WTC11 (cell line): ENCODE data around the gene NARS2. TPM values are rescaled to one million over a fixed set of nuclear protein-coding genes. Genes with fewer than 3 reads are reported as not detected.

Experiments
- ATAC-seq: fragments of 200-7000 bp; cut with Tn5 transposase; 2 replicates; pipeline ENCODE4 v1.10.0; 2021; ENCODE audit warnings: mild to moderate bottlenecking, moderate library complexity
- CTCF ChIA-PET: fragments of 300-600 bp; sonication (Branson Sonifier 250); formaldehyde crosslinking; loops from one replicate; lab custom pipeline; 2021; ENCODE audit warnings: antibody characterized with exemption; lab: Charles Lee
- POLR2A ChIA-PET: fragments of 350-600 bp; sonication (Branson Sonifier 250); formaldehyde crosslinking; loops from one replicate; lab custom pipeline; 2021; ENCODE audit warnings: antibody characterized with exemption; lab: Charles Lee
- DNase-seq: peaks from one replicate; pipeline ENCODE4 v3.0.0; 2021; ENCODE audit warnings: low spot score
- H3K27ac Mint-ChIP-seq: 2 replicates; pipeline ENCODE4 v1.8.0; 2021; ENCODE audit warnings: mixed read lengths
- H3K27me3 Mint-ChIP-seq: 2 replicates; pipeline ENCODE4 v1.8.0; 2021; ENCODE audit warnings: low read depth, mild to moderate bottlenecking, moderate library complexity, mixed read lengths
- H3K36me3 Mint-ChIP-seq: 2 replicates; pipeline ENCODE4 v1.8.0; 2021; ENCODE audit warnings: mixed read lengths
- H3K4me1 Mint-ChIP-seq: 2 replicates; pipeline ENCODE4 v1.8.0; 2022; ENCODE audit warnings: mixed read lengths
- H3K4me3 Mint-ChIP-seq: 2 replicates; pipeline ENCODE4 v1.8.0; 2021; ENCODE audit warnings: mild to moderate bottlenecking, moderate library complexity, mixed read lengths
- H3K9me3 Mint-ChIP-seq: 2 replicates; pipeline ENCODE4 v1.8.0; 2021; ENCODE audit warnings: mixed read lengths
- CREM ChIP-seq: sonication (generic); formaldehyde crosslinking; IDR thresholded peaks from 2 replicates; pipeline ENCODE4 v1.8.1; 2022; ENCODE audit warnings: mild to moderate bottlenecking, missing genetic modification reagents, moderate library complexity
- EMX1 ChIP-seq: fragments of 250-450 bp; sonication (Bioruptor Pico); IDR thresholded peaks from 2 replicates; pipeline ENCODE4 v1.8.0; 2021; ENCODE audit warnings: mild to moderate bottlenecking
- ESRRA ChIP-seq: sonication (generic); formaldehyde crosslinking; IDR thresholded peaks from 2 replicates; pipeline ENCODE4 v1.8.1; 2022; ENCODE audit warnings: mild to moderate bottlenecking, missing genetic modification reagents, borderline replicate concordance
- GABPB1 ChIP-seq: sonication (generic); formaldehyde crosslinking; IDR thresholded peaks from 2 replicates; pipeline ENCODE4 v1.8.1; 2023; ENCODE audit warnings: mild to moderate bottlenecking, missing genetic modification reagents
- HMGA2 ChIP-seq: fragments of 250-450 bp; sonication (Bioruptor Pico); IDR thresholded peaks from 2 replicates; pipeline ENCODE4 v1.4.0; 2021; ENCODE audit warnings: mild to moderate bottlenecking, moderate library complexity
- KAT7 ChIP-seq: sonication (generic); formaldehyde crosslinking; IDR thresholded peaks from 2 replicates; pipeline ENCODE4 v1.8.1; 2023; ENCODE audit warnings: missing genetic modification reagents, mild to moderate bottlenecking, borderline replicate concordance
- NR2C2 ChIP-seq: sonication (generic); formaldehyde crosslinking; IDR thresholded peaks from 2 replicates; pipeline ENCODE4 v1.8.0; 2022; ENCODE audit warnings: mild to moderate bottlenecking, missing genetic modification reagents
- OVOL2 ChIP-seq: fragments of 250-450 bp; sonication (Bioruptor Pico); IDR thresholded peaks from 2 replicates; pipeline ENCODE4 v1.9.0; 2021; ENCODE audit warnings: mild to moderate bottlenecking, borderline replicate concordance
- RELA ChIP-seq: sonication (generic); formaldehyde crosslinking; IDR thresholded peaks from 2 replicates; pipeline ENCODE4 v1.8.1; 2022; ENCODE audit warnings: missing genetic modification reagents, mild to moderate bottlenecking, borderline replicate concordance
- SMAD3 ChIP-seq: sonication (generic); formaldehyde crosslinking; IDR thresholded peaks from 2 replicates; pipeline ENCODE4 v1.8.0; 2022; ENCODE audit warnings: missing genetic modification reagents, mild to moderate bottlenecking, borderline replicate concordance
- ZNF121 ChIP-seq: sonication (generic); formaldehyde crosslinking; IDR thresholded peaks from 2 replicates; pipeline ENCODE4 v1.8.0; 2023; ENCODE audit warnings: missing genetic modification reagents
- ZNF219 ChIP-seq: sonication (generic); formaldehyde crosslinking; IDR thresholded peaks from 2 replicates; pipeline ENCODE4 v1.8.0; 2023; ENCODE audit warnings: missing genetic modification reagents, mild to moderate bottlenecking, borderline replicate concordance
- ZNF232 ChIP-seq: sonication (generic); formaldehyde crosslinking; IDR thresholded peaks from 2 replicates; pipeline ENCODE4 v1.8.0; 2022; ENCODE audit warnings: mild to moderate bottlenecking, missing genetic modification reagents
- ZNF263 ChIP-seq: sonication (generic); formaldehyde crosslinking; IDR thresholded peaks from 2 replicates; pipeline ENCODE4 v1.8.1; 2022; ENCODE audit warnings: low read depth, mild to moderate bottlenecking, moderate library complexity, missing genetic modification reagents
- ZNF317 ChIP-seq: sonication (generic); formaldehyde crosslinking; IDR thresholded peaks from 2 replicates; pipeline ENCODE4 v1.8.1; 2023; ENCODE audit warnings: low read depth, mild to moderate bottlenecking, moderate library complexity, missing genetic modification reagents, borderline replicate concordance
- total RNA-seq: library from RNA; stranded (reverse); gene quantifications from 3 replicates; pipeline ENCODE4 v1.2.3, GENCODE V29; 2021
- TF ChIP-seq, protein P1 (sequence below): sonication (generic); formaldehyde crosslinking; IDR thresholded peaks from 2 replicates; pipeline ENCODE4 v1.8.0; 2022; ENCODE audit warnings: mild to moderate bottlenecking, missing genetic modification reagents
- TF ChIP-seq, protein P2 (sequence below): fragments of 200-600 bp; IDR thresholded peaks from 2 replicates; pipeline ENCODE4 v1.8.0; 2022; ENCODE audit warnings: antibody characterized with exemption
- TF ChIP-seq, protein P3 (sequence below): sonication (generic); formaldehyde crosslinking; IDR thresholded peaks from 2 replicates; pipeline ENCODE4 v1.8.1; 2022; ENCODE audit warnings: mild to moderate bottlenecking, missing genetic modification reagents, moderate library complexity, borderline replicate concordance
- TF ChIP-seq, protein P4 (sequence below): sonication (generic); formaldehyde crosslinking; IDR thresholded peaks from 2 replicates; pipeline ENCODE4 v1.8.1; 2022; ENCODE audit warnings: mild to moderate bottlenecking, moderate library complexity, missing genetic modification reagents
- TF ChIP-seq, protein P5 (sequence below): sonication (generic); formaldehyde crosslinking; conservative IDR thresholded peaks from 2 replicates; pipeline ENCODE4 v1.8.1; 2023; ENCODE audit warnings: mild to moderate bottlenecking, low read depth, missing genetic modification reagents, moderate library complexity
- TF ChIP-seq, protein P6 (sequence below): sonication (generic); formaldehyde crosslinking; IDR thresholded peaks from 2 replicates; pipeline ENCODE4 v1.8.0; 2022; ENCODE audit warnings: missing genetic modification reagents

NARS2 gene
- total RNA-seq, 1 experiment from 2014 or later: 36.4 TPM

DNA sequence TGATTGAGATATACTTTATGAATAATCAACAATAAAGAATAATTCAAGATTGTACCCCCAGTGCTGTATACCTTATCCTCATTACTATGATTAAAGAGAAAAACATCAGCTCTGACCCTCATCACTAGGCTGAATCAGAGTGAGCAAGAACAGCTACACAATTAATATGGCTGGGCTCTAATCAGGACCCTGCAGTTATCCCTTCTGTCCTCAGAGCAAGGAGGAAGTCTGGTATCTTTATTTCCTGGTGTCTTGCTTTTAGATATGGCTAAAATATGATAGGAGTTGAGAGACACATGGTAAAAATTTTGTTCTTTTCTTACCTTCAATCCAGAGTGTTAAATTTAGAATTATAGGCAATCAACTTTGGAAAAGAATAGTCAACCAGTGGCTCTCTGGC is 128.5 kb downstream of the NARS2 start:
- Mint-ChIP-seq H3K36me3 (peaks cover 12% of the 10 kb centered on the region), H3K9me3 (no peaks in the 10 kb centered on the region), H3K27me3 (no peaks in the 10 kb centered on the region), H3K4me1 (no peaks in the 10 kb centered on the region), H3K27ac (no peak overlapping the region), H3K4me3 (no peak overlapping the region)
- ChIA-PET POLR2A (no interaction called here), CTCF (interaction anchor here (1.0 kb wide), 1 partner anchor 14 kb away, joined by 7 read pairs; no protein-coding TSS in a partner anchor)
- DNase-seq (no peak), ATAC-seq (no peak)
- no peak for TF ChIP-seq ZNF263
- TF ChIP-seq ESRRA: no peak
- TF ChIP-seq ZNF121: no peak
- no peak for TF ChIP-seq HMGA2 (CRISPR knock-in tag)
- no peak for TF ChIP-seq EMX1 (CRISPR knock-in tag)
- no peak for TF ChIP-seq CREM (CRISPR knock-in tag)
- no peak for TF ChIP-seq NR2C2 (CRISPR knock-in tag)

DNA sequence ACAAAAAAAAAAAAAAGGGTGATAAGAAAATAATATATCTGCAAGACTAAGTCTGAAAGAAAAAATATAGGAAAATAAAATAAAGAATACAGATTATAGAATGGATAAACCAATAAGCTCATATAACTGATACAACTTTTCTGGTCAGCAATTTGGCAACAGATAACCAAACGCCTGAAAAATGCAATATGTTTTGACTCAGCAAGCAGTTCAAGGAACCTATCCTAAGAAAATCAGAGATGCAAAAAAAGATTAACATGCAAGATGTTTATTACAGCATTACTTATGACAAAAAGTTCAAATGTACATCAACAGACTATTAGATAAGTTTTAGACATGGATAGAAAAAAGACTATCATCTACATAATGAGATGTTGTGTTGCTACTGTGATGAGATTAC is 129.9 kb downstream of the NARS2 start:
- no peak overlapping the region for H3K27ac Mint-ChIP-seq
- no peak for DNase-seq
- CTCF ChIA-PET: no interaction called here
- POLR2A ChIA-PET: no interaction called here
- ATAC-seq: no peak
- TF ChIP-seq ZNF263: no peak
- TF ChIP-seq, protein P1, sequence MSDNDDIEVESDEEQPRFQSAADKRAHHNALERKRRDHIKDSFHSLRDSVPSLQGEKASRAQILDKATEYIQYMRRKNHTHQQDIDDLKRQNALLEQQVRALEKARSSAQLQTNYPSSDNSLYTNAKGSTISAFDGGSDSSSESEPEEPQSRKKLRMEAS: no peak
- TF ChIP-seq RELA (CRISPR knock-in tag): no peak
- TF ChIP-seq, protein P2, sequence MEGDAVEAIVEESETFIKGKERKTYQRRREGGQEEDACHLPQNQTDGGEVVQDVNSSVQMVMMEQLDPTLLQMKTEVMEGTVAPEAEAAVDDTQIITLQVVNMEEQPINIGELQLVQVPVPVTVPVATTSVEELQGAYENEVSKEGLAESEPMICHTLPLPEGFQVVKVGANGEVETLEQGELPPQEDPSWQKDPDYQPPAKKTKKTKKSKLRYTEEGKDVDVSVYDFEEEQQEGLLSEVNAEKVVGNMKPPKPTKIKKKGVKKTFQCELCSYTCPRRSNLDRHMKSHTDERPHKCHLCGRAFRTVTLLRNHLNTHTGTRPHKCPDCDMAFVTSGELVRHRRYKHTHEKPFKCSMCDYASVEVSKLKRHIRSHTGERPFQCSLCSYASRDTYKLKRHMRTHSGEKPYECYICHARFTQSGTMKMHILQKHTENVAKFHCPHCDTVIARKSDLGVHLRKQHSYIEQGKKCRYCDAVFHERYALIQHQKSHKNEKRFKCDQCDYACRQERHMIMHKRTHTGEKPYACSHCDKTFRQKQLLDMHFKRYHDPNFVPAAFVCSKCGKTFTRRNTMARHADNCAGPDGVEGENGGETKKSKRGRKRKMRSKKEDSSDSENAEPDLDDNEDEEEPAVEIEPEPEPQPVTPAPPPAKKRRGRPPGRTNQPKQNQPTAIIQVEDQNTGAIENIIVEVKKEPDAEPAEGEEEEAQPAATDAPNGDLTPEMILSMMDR: no peak
- no peak for TF ChIP-seq GABPB1 (CRISPR knock-in tag)
- TF ChIP-seq SMAD3 (CRISPR knock-in tag): no peak
- no peak for TF ChIP-seq ZNF232 (CRISPR knock-in tag)
- TF ChIP-seq, protein P3, sequence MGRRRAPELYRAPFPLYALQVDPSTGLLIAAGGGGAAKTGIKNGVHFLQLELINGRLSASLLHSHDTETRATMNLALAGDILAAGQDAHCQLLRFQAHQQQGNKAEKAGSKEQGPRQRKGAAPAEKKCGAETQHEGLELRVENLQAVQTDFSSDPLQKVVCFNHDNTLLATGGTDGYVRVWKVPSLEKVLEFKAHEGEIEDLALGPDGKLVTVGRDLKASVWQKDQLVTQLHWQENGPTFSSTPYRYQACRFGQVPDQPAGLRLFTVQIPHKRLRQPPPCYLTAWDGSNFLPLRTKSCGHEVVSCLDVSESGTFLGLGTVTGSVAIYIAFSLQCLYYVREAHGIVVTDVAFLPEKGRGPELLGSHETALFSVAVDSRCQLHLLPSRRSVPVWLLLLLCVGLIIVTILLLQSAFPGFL (CRISPR knock-in tag): no peak
- no peak for TF ChIP-seq KAT7 (CRISPR knock-in tag)
- no peak for TF ChIP-seq ZNF219 (CRISPR knock-in tag)
- TF ChIP-seq, protein P4, sequence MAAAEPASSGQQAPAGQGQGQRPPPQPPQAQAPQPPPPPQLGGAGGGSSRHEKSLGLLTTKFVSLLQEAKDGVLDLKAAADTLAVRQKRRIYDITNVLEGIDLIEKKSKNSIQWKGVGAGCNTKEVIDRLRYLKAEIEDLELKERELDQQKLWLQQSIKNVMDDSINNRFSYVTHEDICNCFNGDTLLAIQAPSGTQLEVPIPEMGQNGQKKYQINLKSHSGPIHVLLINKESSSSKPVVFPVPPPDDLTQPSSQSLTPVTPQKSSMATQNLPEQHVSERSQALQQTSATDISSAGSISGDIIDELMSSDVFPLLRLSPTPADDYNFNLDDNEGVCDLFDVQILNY (CRISPR knock-in tag): no peak
- TF ChIP-seq OVOL2: no peak
- TF ChIP-seq ZNF317: no peak
- TF ChIP-seq, protein P5, sequence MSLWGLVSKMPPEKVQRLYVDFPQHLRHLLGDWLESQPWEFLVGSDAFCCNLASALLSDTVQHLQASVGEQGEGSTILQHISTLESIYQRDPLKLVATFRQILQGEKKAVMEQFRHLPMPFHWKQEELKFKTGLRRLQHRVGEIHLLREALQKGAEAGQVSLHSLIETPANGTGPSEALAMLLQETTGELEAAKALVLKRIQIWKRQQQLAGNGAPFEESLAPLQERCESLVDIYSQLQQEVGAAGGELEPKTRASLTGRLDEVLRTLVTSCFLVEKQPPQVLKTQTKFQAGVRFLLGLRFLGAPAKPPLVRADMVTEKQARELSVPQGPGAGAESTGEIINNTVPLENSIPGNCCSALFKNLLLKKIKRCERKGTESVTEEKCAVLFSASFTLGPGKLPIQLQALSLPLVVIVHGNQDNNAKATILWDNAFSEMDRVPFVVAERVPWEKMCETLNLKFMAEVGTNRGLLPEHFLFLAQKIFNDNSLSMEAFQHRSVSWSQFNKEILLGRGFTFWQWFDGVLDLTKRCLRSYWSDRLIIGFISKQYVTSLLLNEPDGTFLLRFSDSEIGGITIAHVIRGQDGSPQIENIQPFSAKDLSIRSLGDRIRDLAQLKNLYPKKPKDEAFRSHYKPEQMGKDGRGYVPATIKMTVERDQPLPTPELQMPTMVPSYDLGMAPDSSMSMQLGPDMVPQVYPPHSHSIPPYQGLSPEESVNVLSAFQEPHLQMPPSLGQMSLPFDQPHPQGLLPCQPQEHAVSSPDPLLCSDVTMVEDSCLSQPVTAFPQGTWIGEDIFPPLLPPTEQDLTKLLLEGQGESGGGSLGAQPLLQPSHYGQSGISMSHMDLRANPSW (CRISPR knock-in tag): no peak
- TF ChIP-seq, protein P6, sequence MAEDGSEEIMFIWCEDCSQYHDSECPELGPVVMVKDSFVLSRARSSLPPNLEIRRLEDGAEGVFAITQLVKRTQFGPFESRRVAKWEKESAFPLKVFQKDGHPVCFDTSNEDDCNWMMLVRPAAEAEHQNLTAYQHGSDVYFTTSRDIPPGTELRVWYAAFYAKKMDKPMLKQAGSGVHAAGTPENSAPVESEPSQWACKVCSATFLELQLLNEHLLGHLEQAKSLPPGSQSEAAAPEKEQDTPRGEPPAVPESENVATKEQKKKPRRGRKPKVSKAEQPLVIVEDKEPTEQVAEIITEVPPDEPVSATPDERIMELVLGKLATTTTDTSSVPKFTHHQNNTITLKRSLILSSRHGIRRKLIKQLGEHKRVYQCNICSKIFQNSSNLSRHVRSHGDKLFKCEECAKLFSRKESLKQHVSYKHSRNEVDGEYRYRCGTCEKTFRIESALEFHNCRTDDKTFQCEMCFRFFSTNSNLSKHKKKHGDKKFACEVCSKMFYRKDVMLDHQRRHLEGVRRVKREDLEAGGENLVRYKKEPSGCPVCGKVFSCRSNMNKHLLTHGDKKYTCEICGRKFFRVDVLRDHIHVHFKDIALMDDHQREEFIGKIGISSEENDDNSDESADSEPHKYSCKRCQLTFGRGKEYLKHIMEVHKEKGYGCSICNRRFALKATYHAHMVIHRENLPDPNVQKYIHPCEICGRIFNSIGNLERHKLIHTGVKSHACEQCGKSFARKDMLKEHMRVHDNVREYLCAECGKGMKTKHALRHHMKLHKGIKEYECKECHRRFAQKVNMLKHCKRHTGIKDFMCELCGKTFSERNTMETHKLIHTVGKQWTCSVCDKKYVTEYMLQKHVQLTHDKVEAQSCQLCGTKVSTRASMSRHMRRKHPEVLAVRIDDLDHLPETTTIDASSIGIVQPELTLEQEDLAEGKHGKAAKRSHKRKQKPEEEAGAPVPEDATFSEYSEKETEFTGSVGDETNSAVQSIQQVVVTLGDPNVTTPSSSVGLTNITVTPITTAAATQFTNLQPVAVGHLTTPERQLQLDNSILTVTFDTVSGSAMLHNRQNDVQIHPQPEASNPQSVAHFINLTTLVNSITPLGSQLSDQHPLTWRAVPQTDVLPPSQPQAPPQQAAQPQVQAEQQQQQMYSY (CRISPR knock-in tag): no peak
- no peak for TF ChIP-seq NR2C2 (CRISPR knock-in tag)
- no peak overlapping the region for H3K4me3 Mint-ChIP-seq
- H3K36me3 Mint-ChIP-seq: peaks cover 17% of the 10 kb centered on the region
- H3K27me3 Mint-ChIP-seq: no peaks in the 10 kb centered on the region
- H3K4me1 Mint-ChIP-seq: no peaks in the 10 kb centered on the region
- H3K9me3 Mint-ChIP-seq: no peaks in the 10 kb centered on the region
